Karpas-422 (cell line): Measurements from ENCODE around the gene BTNL9. TPM values are rescaled to one million over a fixed set of nuclear protein-coding genes. Genes with fewer than 3 reads are reported as not detected.

Source experiments
- DNase-seq: peaks from one replicate; pipeline ENCODE4 v3.0.0-alpha.2; 2015
- H2AFZ ChIP-seq: fragments of 200-600 bp; sonication (generic); 2 replicates; pipeline ENCODE4 v1.6.1; 2014; ENCODE audit warnings: antibody characterized with exemption, low read length, mixed read lengths
- H3K27ac ChIP-seq: fragments of 200-600 bp; sonication (generic); 2 replicates; pipeline ENCODE4 v1.5.1; 2014; ENCODE audit warnings: mild to moderate bottlenecking, low read length, moderate library complexity
- H3K27me3 ChIP-seq: fragments of 200-600 bp; sonication (generic); 2 replicates; pipeline ENCODE4 v1.6.1; 2014; ENCODE audit warnings: low read length, mixed read lengths
- H3K36me3 ChIP-seq: fragments of 200-600 bp; sonication (generic); 2 replicates; pipeline ENCODE4 v1.6.1; 2014; ENCODE audit warnings: low read length, mixed read lengths; ENCODE audit not compliant: insufficient read depth
- H3K4me1 ChIP-seq: fragments of 200-600 bp; sonication (generic); 2 replicates; pipeline ENCODE4 v1.6.1; 2014; ENCODE audit warnings: mild to moderate bottlenecking, low read length, mixed read lengths
- H3K4me2 ChIP-seq: fragments of 200-600 bp; sonication (generic); 2 replicates; pipeline ENCODE4 v1.6.1; 2014; ENCODE audit warnings: low read length, low read depth, mild to moderate bottlenecking; ENCODE audit not compliant: poor library complexity, severe bottlenecking
- H3K4me3 ChIP-seq: fragments of 200-600 bp; sonication (generic); 2 replicates; pipeline ENCODE4 v1.5.1; 2014; ENCODE audit warnings: mild to moderate bottlenecking, antibody characterized with exemption, low read length, mixed read lengths
- H3K79me2 ChIP-seq: fragments of 200-600 bp; sonication (generic); 2 replicates; pipeline ENCODE4 v1.6.1; 2014; ENCODE audit warnings: mild to moderate bottlenecking, low read length, mixed read lengths
- H3K9ac ChIP-seq: fragments of 200-600 bp; sonication (generic); 2 replicates; pipeline ENCODE4 v1.6.0; 2014; ENCODE audit warnings: low read length
- H3K9me2 ChIP-seq: fragments of 200-600 bp; sonication (generic), shearing (Covaris generic); replicated peaks from 2 replicates; pipeline ENCODE4 v1.6.0; 2014; ENCODE audit warnings: mild to moderate bottlenecking, low read length, moderate library complexity; ENCODE audit not compliant: insufficient read depth
- H3K9me3 ChIP-seq: fragments of 300-700, 200-600 bp; sonication (generic); 2 replicates; pipeline ENCODE4 v1.6.1; 2014; ENCODE audit warnings: low read length, mixed read lengths
- H4K20me1 ChIP-seq: fragments of 200-600 bp; sonication (generic); 2 replicates; pipeline ENCODE4 v1.6.1; 2014; ENCODE audit warnings: mild to moderate bottlenecking, antibody characterized with exemption, low read length, low read depth; ENCODE audit not compliant: insufficient read depth
- total RNA-seq: library from RNA; depleted of rRNA; stranded (reverse); fragments of >200 nt; shearing (Covaris generic); gene quantifications from 2 replicates; pipeline ENCODE4 v1.2.3, GENCODE V29; 2014; ENCODE audit warnings: low replicate concordance

The BTNL9 gene
- total RNA-seq, 1 experiment from 2014 or later, result not detected

GRCh38 chr5:181020688-181021087 is 19.4 kb upstream of the BTNL9 start:
- H3K4me1 ChIP-seq, result no peaks in the 10 kb centered on the region
- H3K9me2 ChIP-seq, result no peaks in the 10 kb centered on the region; the same call in 1 of the 2 replicates
- no peak overlapping the region for H3K4me2 ChIP-seq
- no peaks in the 10 kb centered on the region; the same call in 1 of the 2 replicates for H3K27me3 ChIP-seq
- no peak overlapping the region for H3K4me3 ChIP-seq
- no peaks in the 10 kb centered on the region for H3K36me3 ChIP-seq
- H4K20me1 ChIP-seq, result no peaks in the 10 kb centered on the region
- peaks cover 4% of the 10 kb centered on the region; the same call in 1 of the 2 replicates for H3K9me3 ChIP-seq
- no peak for DNase-seq
- no peak overlapping the region for H2AFZ ChIP-seq
- H3K79me2 ChIP-seq, result no peaks in the 10 kb centered on the region
- no peak overlapping the region for H3K27ac ChIP-seq
- no peak overlapping the region for H3K9ac ChIP-seq

GRCh38 chr5:181024245-181025064 is 15.6 kb upstream of the BTNL9 start:
- Histone ChIP-seq H3K9me2 (no peaks in the 10 kb centered on the region; the same call in 1 of the 2 replicates), H4K20me1 (no peaks in the 10 kb centered on the region), H3K36me3 (no peaks in the 10 kb centered on the region), H3K79me2 (no peaks in the 10 kb centered on the region), H2AFZ (no peak overlapping the region), H3K4me3 (no peak overlapping the region), H3K4me2 (no peak overlapping the region), H3K9me3 (peaks cover 4% of the 10 kb centered on the region; the same call in 1 of the 2 replicates), H3K9ac (no peak overlapping the region), H3K27me3 (no peaks in the 10 kb centered on the region; the same call in 1 of the 2 replicates), H3K27ac (no peak overlapping the region), H3K4me1 (no peaks in the 10 kb centered on the region)
- DNase-seq, result no peak

- no peaks in the 10 kb centered on the region; the same call in 1 of the 2 replicates for H3K27me3 ChIP-seq
Observed at GRCh38 chr5:181027452-181028031, 12.5 kb upstream of the BTNL9 start.

GRCh38 chr5:181028032-181028819 is 11.8 kb upstream of the BTNL9 start:
- H3K9ac ChIP-seq, result no peak overlapping the region
- no peak for DNase-seq
- H4K20me1 ChIP-seq, result no peaks in the 10 kb centered on the region
- H3K4me1 ChIP-seq, result no peaks in the 10 kb centered on the region
- no peaks in the 10 kb centered on the region for H3K9me2 ChIP-seq
- no peak overlapping the region for H3K27ac ChIP-seq
- H3K4me2 ChIP-seq, result no peak overlapping the region
- H3K4me3 ChIP-seq, result no peak overlapping the region
- no peaks in the 10 kb centered on the region for H3K36me3 ChIP-seq
- no peaks in the 10 kb centered on the region for H3K79me2 ChIP-seq
- no peaks in the 10 kb centered on the region; the same call in 1 of the 2 replicates for H3K27me3 ChIP-seq
- no peaks in the 10 kb centered on the region for H3K9me3 ChIP-seq
- H2AFZ ChIP-seq, result no peak overlapping the region

More at GRCh38 chr5:181027452-181028031, 12.5 kb upstream of the BTNL9 start:
- H3K79me2 ChIP-seq, result no peaks in the 10 kb centered on the region
- no peak overlapping the region for H2AFZ ChIP-seq
- no peak for DNase-seq
- H3K4me1 ChIP-seq, result no peaks in the 10 kb centered on the region
- no peaks in the 10 kb centered on the region for H3K36me3 ChIP-seq
- H3K4me2 ChIP-seq, result no peak overlapping the region
- H3K4me3 ChIP-seq, result no peak overlapping the region
- H3K9me2 ChIP-seq, result no peaks in the 10 kb centered on the region
- no peaks in the 10 kb centered on the region for H3K9me3 ChIP-seq
- H3K9ac ChIP-seq, result no peak overlapping the region
- H4K20me1 ChIP-seq, result no peaks in the 10 kb centered on the region
- no peak overlapping the region for H3K27ac ChIP-seq

GRCh38 chr5:181031716-181032115 is 8.3 kb upstream of the BTNL9 start:
- Histone ChIP-seq H3K79me2 (no peaks in the 10 kb centered on the region), H2AFZ (no peak overlapping the region), H3K9ac (no peak overlapping the region)

GRCh38 chr5:181035991-181036815 is 3.9 kb upstream of the BTNL9 start:
- Histone ChIP-seq H3K27ac (no peak overlapping the region), H3K27me3 (no peaks in the 10 kb centered on the region), H3K4me1 (no peaks in the 10 kb centered on the region), H3K4me2 (no peak overlapping the region), H3K36me3 (no peaks in the 10 kb centered on the region), H3K4me3 (no peak overlapping the region), H3K79me2 (no peaks in the 10 kb centered on the region), H2AFZ (no peak overlapping the region), H3K9ac (no peak overlapping the region), H3K9me3 (no peaks in the 10 kb centered on the region), H4K20me1 (no peaks in the 10 kb centered on the region), H3K9me2 (no peaks in the 10 kb centered on the region)
- no peak for DNase-seq

More at GRCh38 chr5:181031716-181032115, 8.3 kb upstream of the BTNL9 start:
- no peak for DNase-seq
- no peaks in the 10 kb centered on the region for H3K4me1 ChIP-seq
- H3K4me2 ChIP-seq, result no peak overlapping the region
- H3K9me2 ChIP-seq, result no peaks in the 10 kb centered on the region
- no peaks in the 10 kb centered on the region for H3K9me3 ChIP-seq
- no peaks in the 10 kb centered on the region for H4K20me1 ChIP-seq
- no peaks in the 10 kb centered on the region for H3K27me3 ChIP-seq
- H3K4me3 ChIP-seq, result no peak overlapping the region
- H3K27ac ChIP-seq, result no peak overlapping the region
- H3K36me3 ChIP-seq, result no peaks in the 10 kb centered on the region

GRCh38 chr5:181036816-181037364 is 3.2 kb upstream of the BTNL9 start:
- no peaks in the 10 kb centered on the region for H3K9me2 ChIP-seq
- no peaks in the 10 kb centered on the region for H3K36me3 ChIP-seq
- no peak overlapping the region for H3K27ac ChIP-seq
- H3K79me2 ChIP-seq, result no peaks in the 10 kb centered on the region
- H3K9ac ChIP-seq, result no peak overlapping the region
- no peak for DNase-seq
- H4K20me1 ChIP-seq, result no peaks in the 10 kb centered on the region
- no peak overlapping the region for H2AFZ ChIP-seq
- no peaks in the 10 kb centered on the region for H3K4me1 ChIP-seq
- no peaks in the 10 kb centered on the region for H3K27me3 ChIP-seq
- no peak overlapping the region for H3K4me3 ChIP-seq
- H3K4me2 ChIP-seq, result no peak overlapping the region
- no peaks in the 10 kb centered on the region for H3K9me3 ChIP-seq
